Measurements from ENCODE around the gene STAB1.

STAB1 gene

DNA sequence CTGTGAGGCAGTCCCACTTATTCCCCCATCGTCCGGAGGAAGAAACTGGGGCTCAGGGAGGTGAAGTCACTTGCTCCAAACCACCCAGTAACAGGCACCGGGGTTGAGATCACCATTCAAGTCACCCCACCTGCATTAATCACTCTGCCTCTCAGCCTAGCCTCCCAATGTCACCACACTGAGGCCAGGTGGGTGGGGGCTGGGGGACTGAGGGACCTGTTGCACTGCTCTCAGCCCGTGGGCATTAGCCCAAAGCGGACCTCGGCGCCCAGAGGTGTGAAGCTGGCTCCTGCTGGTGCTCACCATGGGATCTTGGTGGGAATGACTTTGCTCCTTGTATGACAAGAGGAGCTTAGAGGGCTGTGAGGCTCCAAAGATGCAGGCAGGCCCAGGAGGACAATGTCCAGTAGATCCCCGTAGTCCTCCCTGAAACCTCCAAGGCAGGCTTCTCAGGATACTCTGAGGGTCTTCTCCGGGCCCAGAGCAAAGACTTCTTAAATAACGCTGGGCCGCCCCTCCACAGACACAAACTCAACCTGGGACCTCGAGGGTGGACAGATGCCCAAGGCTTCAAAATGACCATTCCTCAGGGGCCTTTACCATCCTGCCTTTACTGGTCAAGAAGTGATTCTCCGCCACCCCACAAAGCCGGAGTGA, 36.9 kb downstream of the STAB1 start:
- Mint-ChIP-seq H3K9me3 (no peaks in the 10 kb centered on the region), H3K36me3 (no peaks in the 10 kb centered on the region), H3K4me1 (peaks cover 13% of the 10 kb centered on the region), H3K27me3 (no peaks in the 10 kb centered on the region), H3K4me3 (no peak overlapping the region), H3K27ac (no peak overlapping the region)

DNA sequence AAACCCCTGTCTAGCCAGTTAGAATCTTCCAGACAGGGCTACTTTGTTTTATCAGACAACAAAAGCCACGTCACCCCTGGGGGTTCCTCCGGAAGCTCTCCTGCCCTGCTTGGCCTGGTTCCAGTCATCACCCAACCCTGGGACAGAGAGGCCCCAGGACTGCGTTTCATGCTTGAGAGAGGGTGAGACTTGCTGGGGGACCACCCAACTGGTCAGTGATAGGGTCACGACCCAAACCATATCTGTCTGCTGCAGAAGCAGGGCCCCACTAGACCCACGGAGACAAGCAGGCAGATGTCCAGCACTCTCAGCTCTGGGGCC, 37.3 kb downstream of the STAB1 start:
- H3K9me3 Mint-ChIP-seq: no peaks in the 10 kb centered on the region
- peaks cover under 1% of the 10 kb centered on the region for H3K36me3 Mint-ChIP-seq
- H3K27ac Mint-ChIP-seq: no peak overlapping the region
- peak overlapping the region; percentile 66 for H3K4me3 Mint-ChIP-seq
- H3K27me3 Mint-ChIP-seq: no peaks in the 10 kb centered on the region
- H3K4me1 Mint-ChIP-seq: peaks cover 16% of the 10 kb centered on the region

DNA sequence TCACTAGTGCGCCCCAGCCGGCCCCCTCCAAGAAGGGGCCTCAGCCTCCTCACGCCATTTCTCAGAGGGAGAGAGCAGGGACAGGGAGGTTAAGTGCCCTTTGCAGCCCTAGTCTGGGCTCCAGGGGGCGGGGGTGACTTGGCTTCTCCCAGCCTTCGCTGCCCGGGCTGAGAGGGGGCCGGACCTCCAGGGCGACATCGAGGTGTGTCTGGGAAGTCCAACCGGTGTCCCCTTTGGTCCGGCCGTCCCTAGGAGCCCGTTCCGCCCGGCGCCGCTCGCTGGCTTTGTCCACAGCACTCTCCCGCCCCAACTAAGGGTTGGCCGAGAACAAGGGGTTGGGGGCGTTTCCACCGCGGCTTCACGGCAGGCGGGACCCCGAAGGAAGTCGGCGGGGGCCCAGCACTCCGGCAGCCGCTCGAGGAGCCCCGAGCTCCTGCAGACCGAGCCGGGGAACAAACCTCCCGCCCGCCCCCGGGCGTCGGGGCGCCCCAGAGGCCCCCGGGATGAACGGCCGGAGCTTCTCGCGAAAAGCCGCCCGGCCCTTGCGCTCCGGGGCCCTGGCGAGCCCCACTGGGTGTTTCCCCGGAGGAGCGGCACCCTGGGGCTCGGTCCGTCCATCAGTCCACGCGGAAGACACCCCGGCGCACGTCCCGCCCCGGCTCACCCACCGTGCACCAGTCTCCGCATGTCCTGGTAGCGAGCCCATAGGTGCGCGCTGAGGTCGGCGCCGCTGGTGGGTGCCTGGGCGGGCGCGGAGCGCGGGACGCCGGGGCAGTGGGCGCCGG, 37.9 kb downstream of the STAB1 start:
- Mint-ChIP-seq H3K27ac (no peak overlapping the region), H3K36me3 (peaks cover 6% of the 10 kb centered on the region), H3K27me3 (no peaks in the 10 kb centered on the region)

DNA sequence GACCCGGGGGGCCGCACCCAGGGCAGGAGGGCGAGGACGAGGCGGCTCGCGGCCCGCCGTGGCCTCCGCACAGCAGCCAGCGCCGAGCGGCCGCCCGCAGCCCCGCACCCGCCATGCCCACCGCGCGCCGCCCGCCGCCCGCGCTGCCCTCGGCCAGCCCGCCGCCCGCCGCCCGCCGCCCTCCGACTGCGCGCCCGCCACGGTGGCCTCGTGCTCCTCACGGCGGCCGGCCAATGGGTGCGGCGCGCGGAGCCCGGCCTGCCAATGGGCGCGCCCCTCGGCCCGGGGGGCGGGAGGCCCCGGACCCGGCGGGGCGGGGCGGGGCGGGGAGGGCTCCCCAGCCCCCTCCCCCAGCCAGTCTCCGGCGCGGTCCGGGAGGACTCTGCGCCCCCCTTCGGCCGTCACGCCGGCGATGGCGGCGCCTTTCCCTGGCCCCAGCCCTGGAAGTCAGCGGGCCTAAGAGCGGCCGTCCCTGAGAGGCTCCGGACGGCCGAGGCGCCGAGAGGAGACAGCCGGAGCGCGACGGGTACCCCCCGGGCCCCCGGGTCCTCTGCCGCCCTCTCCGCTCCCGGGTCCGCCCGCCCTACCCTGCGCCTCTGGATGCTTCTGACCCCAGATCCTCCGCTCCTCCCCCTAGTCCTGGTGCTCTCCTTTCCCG, 38.6 kb downstream of the STAB1 start, which contains the start of gene NT5DC2:
NT5DC2 (minus strand) TSS at position 235 of the 658 bp plus-strand sequence; CDS start at position 115, 120 bp downstream.
- Mint-ChIP-seq H3K4me3 (peak within 1 kb of the TSS; percentile 82), H3K36me3 (peaks cover 7% of the 10 kb centered on the region), H3K9me3 (no peaks in the 10 kb centered on the region), H3K4me1 (peaks cover 27% of the 10 kb centered on the region), H3K27me3 (no peaks in the 10 kb centered on the region), H3K27ac (peak within 1 kb of the TSS; percentile 79)

More for the DNA sequence above, 37.9 kb downstream of the STAB1 start:
- no peaks in the 10 kb centered on the region for H3K9me3 Mint-ChIP-seq
- H3K4me1 Mint-ChIP-seq: peaks cover 21% of the 10 kb centered on the region
- peak overlapping the region; percentile 66 for H3K4me3 Mint-ChIP-seq

DNA sequence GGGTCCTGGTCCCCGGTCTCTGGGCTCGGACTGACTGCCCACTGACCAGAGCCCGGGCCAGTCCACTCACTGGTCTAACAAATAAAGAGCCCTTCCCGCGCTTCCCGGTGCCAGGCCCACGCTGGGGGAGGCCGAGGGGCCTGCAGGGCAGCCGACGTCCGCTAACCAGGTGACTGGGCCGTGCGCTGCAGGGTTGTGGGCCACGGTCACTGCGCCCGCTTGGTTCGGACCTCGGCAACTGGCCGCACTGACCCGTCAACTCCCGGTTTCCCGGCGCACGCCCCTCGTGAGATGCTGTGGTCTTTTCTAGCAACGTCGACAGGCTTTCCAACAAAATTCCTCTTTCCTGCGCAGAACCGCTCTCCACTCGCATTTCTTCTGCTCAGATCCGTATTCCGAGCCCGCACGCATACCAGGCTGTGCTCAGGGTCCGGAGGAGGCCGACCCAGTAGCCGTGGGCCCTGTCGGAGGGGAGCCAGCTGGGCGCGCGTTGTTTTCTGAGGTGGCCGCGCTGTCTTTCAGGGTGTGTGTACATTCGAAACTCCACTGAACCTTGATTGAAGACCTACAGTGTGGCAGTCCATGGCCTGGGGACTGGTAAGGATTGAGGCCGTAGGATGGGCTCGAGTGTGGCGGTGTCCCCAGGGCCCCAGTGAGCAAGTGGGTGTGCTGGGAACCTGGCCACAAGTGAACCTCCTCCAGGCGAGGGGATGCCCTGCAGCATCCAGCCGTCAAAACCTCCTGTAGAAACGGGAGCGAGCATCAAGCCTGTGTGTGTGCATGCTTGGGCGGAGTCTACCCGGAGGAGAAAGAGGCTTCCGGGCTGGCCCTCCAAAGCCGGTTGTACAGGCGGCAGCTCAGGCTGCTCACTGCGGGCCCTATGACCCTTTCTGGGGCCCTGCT, 39.4 kb downstream of the STAB1 start:
- peak overlapping the region; percentile 79 for H3K27ac Mint-ChIP-seq
- H3K36me3 Mint-ChIP-seq: peaks cover 13% of the 10 kb centered on the region
- H3K4me1 Mint-ChIP-seq: peaks cover 35% of the 10 kb centered on the region
- no peaks in the 10 kb centered on the region for H3K9me3 Mint-ChIP-seq
- no peaks in the 10 kb centered on the region for H3K27me3 Mint-ChIP-seq
- peak overlapping the region; percentile 82 for H3K4me3 Mint-ChIP-seq

DNA sequence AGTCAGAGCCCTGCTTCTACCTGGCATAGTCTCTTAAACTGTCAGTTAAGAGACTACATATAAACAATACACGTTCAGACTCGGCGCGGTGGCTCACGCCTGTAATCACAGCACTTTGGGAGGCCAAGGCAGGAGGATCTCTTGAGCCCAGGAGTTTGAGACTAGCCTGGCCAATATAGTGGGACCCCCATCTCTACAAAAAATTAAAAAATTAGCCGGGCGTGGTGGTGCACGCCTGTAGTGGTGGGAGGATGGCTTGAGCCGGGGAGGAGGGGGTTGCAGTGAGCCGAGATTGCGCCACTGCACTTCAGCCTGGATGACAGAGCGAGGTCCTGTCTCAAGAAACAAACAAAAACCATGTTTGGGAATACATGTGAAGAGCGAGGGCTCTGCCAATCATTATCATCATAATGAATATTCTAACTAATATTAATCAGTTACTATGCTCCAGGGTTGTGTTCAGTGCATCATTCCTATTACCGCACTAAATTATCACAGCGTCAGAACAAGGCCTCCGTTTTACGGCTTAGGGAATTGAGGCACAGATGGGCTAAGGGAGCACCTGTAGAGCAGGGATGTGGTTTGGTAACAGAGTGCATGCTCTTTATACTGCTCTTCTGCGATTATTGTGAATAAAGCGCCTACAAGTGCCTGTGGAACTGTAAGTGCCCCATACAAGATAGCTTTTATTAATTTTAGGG, 40.4 kb downstream of the STAB1 start:
- Mint-ChIP-seq H3K27ac (peak overlapping the region; percentile 99), H3K27me3 (no peaks in the 10 kb centered on the region), H3K4me1 (peaks cover 37% of the 10 kb centered on the region), H3K36me3 (peaks cover 13% of the 10 kb centered on the region), H3K9me3 (no peaks in the 10 kb centered on the region), H3K4me3 (peak overlapping the region; percentile 100)

DNA sequence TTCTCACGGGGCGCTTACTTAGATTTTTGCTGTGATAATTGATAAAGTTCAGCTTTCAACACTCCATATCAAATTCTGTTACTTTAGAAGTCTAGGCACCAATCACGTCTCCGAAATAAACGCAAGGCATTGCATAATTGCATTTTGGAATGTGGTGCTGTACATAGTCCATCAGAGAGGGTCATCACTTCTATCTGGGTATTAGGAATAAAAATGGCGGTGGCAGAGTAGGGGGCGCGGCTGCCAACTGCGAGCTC, 40.9 kb downstream of the STAB1 start:
- Mint-ChIP-seq H3K4me3 (peak overlapping the region; percentile 100), H3K27me3 (no peaks in the 10 kb centered on the region), H3K36me3 (peaks cover 13% of the 10 kb centered on the region), H3K27ac (peak overlapping the region; percentile 99), H3K4me1 (peaks cover 42% of the 10 kb centered on the region), H3K9me3 (no peaks in the 10 kb centered on the region)

DNA sequence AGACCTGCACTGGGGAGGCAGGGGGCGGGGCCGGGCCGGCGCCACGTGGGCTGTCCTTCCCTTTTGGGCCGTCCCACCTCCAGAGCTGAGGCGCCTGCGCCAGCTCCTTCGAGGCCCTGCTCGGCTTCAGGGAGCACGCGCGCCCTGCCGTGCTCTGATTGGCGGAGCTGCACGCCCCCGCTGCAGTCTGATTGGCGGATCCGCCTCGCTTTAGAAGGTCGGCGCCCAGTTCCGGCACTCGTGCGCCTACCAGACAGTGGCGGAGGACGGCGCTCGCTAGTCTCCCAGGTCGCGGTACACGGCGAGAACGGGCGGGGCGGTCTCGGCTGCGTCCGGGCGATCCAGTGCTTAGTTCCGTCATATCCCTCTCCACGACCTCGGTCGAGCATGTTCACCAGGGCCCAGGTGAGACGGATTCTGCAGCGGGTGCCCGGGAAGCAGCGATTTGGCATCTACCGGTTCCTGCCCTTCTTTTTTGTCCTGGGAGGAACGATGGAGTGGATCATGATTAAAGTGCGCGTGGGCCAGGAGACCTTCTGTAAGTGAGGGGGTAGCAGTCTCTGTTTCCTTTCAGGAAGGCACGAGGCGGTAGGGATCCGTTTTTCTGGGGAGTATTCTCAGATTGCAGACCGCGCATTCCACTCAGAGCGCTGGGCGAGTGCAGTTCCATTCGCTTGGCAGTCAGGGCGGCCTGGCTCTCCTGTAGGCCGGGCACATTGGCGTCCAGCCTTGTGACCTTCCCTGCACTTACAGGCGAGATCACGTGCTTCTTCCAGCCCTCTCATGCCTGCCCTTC, 41.4 kb downstream of the STAB1 start, which contains the start of gene UQCC5:
UQCC5 (plus strand) TSS at position 237 of the 796 bp plus-strand sequence; CDS start at position 388, 151 bp downstream.
- H3K36me3 Mint-ChIP-seq: peaks cover 13% of the 10 kb centered on the region
- peaks cover 47% of the 10 kb centered on the region for H3K4me1 Mint-ChIP-seq
- H3K27me3 Mint-ChIP-seq: no peaks in the 10 kb centered on the region
- H3K9me3 Mint-ChIP-seq: no peaks in the 10 kb centered on the region
- peak within 1 kb of the TSS; percentile 99 for H3K27ac Mint-ChIP-seq
- H3K4me3 Mint-ChIP-seq: peak within 1 kb of the TSS; percentile 100

DNA sequence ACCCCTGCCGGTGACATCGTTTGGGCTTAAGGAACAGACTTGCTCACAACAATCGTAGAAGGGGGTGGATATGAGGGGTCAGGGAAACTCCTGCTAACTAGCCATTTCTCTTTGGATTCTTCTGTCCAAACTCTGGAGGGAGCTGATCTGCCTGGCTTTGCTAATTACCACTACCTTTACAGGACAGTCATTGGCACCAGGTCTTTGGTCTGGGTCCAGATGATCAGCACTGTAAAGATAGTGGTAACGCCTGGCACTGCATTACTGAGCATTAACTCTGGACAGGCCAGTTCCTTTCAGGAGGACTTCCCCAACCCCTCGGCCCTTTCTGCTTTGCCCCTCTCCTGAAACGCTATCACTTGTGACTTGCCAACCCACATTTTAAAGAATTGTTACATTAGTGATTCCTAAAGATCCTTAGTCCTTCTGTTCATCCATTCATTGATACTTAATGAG, 42.1 kb downstream of the STAB1 start:
- H3K27ac Mint-ChIP-seq: peak overlapping the region; percentile 99
- H3K9me3 Mint-ChIP-seq: no peaks in the 10 kb centered on the region
- H3K4me1 Mint-ChIP-seq: peaks cover 47% of the 10 kb centered on the region
- no peaks in the 10 kb centered on the region for H3K27me3 Mint-ChIP-seq
- H3K36me3 Mint-ChIP-seq: peaks cover 13% of the 10 kb centered on the region
- H3K4me3 Mint-ChIP-seq: peak overlapping the region; percentile 100

DNA sequence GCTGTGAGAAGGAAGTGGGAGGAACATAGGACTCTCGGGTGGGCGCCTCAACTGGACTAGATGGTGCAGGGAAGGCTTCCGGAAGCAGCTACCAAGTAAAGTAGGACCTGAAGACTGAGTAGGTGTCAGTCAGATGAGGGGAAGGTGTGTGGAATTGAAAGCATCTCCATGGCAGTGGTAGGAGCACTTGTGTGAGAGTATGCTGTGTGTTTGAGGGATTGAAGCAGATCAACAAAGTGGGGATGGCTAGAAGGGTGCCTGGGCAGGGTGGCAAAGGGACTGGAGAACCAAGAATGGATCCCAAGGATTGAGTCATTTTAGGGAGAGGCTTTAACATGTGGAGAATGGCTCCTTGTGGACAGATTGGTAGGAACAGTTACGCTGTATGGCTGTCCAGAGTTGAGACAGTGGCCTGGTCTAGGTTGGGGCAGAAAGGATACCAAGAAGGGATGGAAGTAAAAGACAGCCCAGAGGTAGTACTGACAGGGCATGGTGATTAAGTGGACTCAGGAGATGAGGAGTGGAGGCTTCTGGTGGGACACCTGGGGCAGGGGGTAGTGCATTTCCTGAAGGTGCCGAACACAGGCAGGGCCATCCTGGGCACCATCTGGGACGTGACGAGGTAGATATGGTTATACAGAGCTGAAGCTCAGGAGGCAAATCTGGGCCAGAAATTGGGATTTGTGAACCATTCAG, 42.7 kb downstream of the STAB1 start:
- Mint-ChIP-seq H3K4me3 (peak overlapping the region; percentile 100), H3K36me3 (peaks cover 13% of the 10 kb centered on the region), H3K27ac (peak overlapping the region; percentile 85), H3K9me3 (no peaks in the 10 kb centered on the region), H3K4me1 (peaks cover 47% of the 10 kb centered on the region), H3K27me3 (no peaks in the 10 kb centered on the region)

DNA sequence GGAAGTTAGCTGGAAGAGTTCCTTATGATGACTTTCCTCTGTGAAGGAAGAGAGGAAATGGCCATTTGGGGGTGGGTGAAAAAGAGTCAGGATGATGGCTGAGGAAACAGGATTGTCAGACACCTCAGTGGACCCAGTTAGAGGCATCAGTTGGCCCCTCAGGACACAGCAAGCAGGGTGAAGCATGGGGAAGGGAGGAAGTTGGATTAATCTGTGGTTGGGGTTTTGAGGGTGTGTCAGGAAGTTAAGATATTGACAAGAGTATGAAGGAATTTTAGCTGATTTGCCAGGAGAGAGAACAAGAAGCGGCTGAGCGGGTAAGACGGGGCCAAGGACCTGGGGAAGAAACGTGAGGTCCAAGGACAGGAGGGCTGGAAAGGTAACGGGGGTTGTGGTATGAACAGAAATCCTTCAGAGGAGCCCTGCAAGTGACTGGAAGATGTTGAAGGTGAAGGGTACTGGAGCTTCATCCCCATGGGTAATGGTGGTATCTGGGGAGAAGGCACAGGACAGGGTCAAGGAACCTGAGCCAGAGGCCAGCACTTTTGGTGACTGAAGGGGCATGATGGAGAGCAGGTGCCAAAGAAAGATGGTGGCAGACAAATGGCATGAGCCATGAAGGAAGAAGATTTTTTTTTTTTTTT, 44.0 kb downstream of the STAB1 start:
- H3K27ac Mint-ChIP-seq: peak overlapping the region; percentile 87
- no peaks in the 10 kb centered on the region for H3K9me3 Mint-ChIP-seq
- H3K4me1 Mint-ChIP-seq: peaks cover 47% of the 10 kb centered on the region
- peak overlapping the region; percentile 100 for H3K4me3 Mint-ChIP-seq
- H3K36me3 Mint-ChIP-seq: peaks cover 13% of the 10 kb centered on the region
- no peaks in the 10 kb centered on the region for H3K27me3 Mint-ChIP-seq

DNA sequence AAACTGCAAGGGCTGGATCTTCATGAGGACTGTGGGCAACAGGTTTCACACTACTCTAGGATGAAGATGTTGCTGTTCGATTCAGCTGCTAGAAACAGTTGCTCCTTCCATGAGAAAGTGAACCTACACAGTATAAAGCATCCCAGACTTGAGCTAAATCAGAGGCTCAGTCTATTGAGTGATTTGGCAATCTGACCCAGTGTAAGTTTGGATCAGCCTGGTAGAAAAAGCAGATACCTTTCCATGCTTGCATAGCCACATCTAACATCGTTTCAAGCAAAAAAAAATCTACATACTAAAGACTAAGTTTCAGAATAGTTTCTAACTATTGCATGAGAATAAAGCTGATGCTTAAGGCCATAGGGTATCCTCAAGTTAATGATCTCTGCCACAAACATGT, 45.9 kb downstream of the STAB1 start:
- Mint-ChIP-seq H3K9me3 (no peaks in the 10 kb centered on the region), H3K27me3 (no peaks in the 10 kb centered on the region), H3K4me3 (no peak overlapping the region), H3K4me1 (peaks cover 39% of the 10 kb centered on the region), H3K27ac (no peak overlapping the region), H3K36me3 (peaks cover 13% of the 10 kb centered on the region)

DNA sequence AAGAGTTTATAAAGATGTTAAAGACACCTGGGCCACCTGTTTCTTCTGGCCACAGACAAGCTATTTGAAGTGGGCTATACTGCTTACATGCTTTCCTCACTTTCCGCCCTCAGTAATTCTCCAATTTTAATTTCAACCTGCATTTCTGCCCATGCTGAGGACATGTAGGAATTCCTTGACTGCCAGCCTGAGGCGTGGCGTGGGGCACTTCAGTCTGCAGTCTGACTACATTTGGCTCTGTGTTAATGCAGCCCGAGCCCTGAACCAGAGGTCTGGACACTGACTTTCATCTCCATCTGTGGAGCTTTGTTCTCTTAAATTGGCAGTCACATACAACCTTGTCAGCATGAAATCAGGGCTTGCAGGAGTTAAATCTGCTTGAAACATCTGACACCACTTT, 49.8 kb downstream of the STAB1 start:
- no peaks in the 10 kb centered on the region for H3K9me3 Mint-ChIP-seq

More for the DNA sequence above, 49.8 kb downstream of the STAB1 start:
- Mint-ChIP-seq H3K27ac (no peak overlapping the region), H3K27me3 (no peaks in the 10 kb centered on the region), H3K4me3 (no peak overlapping the region), H3K4me1 (peaks cover 15% of the 10 kb centered on the region), H3K36me3 (peaks cover 2% of the 10 kb centered on the region)

All from activated naive CD4-positive, alpha-beta T cell treated with anti-CD3 and anti-CD28 coated beads, Interleukin-2, amount 50 U/mL, for 24 hours (primary cell).